Bronchial epithelial cell (primary cell): ENCODE data around the gene KNOP1. TPM values are rescaled to one million over a fixed set of nuclear protein-coding genes. Genes with fewer than 3 reads are reported as not detected.

Experiments used
- DNase-seq: peaks from one replicate; pipeline ENCODE4 v3.0.0-alpha.2; 2010; ENCODE audit warnings: low read depth
- FAIRE-seq: peaks from 2 replicates; lab custom pipeline; 2011; peaks lifted over from hg19 to GRCh38; lab: Jason Lieb, UNC
- H3K27me3 ChIP-seq: 2 replicates; pipeline ENCODE4 v1.5.1; 2011; ENCODE audit warnings: low read length; ENCODE audit not compliant: control insufficient read depth, insufficient read depth
- H3K36me3 ChIP-seq: 2 replicates; pipeline ENCODE4 v1.5.1; 2011; ENCODE audit warnings: low read length; ENCODE audit not compliant: control insufficient read depth, insufficient read depth
- H3K4me3 ChIP-seq: 2 replicates; pipeline ENCODE4 v1.5.1; 2011; ENCODE audit warnings: mild to moderate bottlenecking, low read depth, low read length, control low read depth
- total RNA-seq: library from RNA; depleted of rRNA; stranded (reverse); fragments of >200 nt; gene quantifications from 2 replicates; pipeline ENCODE4 v1.2.1, GENCODE V29; 2014
- TF ChIP-seq, protein P1 (sequence below): IDR thresholded peaks from 2 replicates; pipeline ENCODE4 v1.5.1; 2011; ENCODE audit warnings: mild to moderate bottlenecking, moderate library complexity, low read length, control low read depth, inconsistent platforms; ENCODE audit not compliant: insufficient read depth, severe bottlenecking

KNOP1 gene
- total RNA-seq, 1 donor from 2014 or later: 15.0 TPM

- Histone ChIP-seq H3K4me3 (no peak overlapping the region), H3K36me3 (peaks cover 3% of the 10 kb centered on the region), H3K27me3 (no peaks in the 10 kb centered on the region)
- TF ChIP-seq, protein P1, sequence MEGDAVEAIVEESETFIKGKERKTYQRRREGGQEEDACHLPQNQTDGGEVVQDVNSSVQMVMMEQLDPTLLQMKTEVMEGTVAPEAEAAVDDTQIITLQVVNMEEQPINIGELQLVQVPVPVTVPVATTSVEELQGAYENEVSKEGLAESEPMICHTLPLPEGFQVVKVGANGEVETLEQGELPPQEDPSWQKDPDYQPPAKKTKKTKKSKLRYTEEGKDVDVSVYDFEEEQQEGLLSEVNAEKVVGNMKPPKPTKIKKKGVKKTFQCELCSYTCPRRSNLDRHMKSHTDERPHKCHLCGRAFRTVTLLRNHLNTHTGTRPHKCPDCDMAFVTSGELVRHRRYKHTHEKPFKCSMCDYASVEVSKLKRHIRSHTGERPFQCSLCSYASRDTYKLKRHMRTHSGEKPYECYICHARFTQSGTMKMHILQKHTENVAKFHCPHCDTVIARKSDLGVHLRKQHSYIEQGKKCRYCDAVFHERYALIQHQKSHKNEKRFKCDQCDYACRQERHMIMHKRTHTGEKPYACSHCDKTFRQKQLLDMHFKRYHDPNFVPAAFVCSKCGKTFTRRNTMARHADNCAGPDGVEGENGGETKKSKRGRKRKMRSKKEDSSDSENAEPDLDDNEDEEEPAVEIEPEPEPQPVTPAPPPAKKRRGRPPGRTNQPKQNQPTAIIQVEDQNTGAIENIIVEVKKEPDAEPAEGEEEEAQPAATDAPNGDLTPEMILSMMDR: no peak
- FAIRE-seq (no peak), DNase-seq (no peak)
These were observed 58.5 kb downstream of the KNOP1 start for GRCh38 chr16:19659554-19659953.

- Histone ChIP-seq H3K36me3 (peaks cover 4% of the 10 kb centered on the region), H3K27me3 (no peaks in the 10 kb centered on the region), H3K4me3 (no peak overlapping the region)
- no peak for FAIRE-seq
- TF ChIP-seq, protein P1: no peak
- DNase-seq: no peak
These were observed 60.2 kb downstream of the KNOP1 start for GRCh38 chr16:19657831-19658230.

GRCh38 chr16:19655242-19655777 lies 62.7 kb downstream of the KNOP1 start:
- DNase-seq (no peak), FAIRE-seq (no peak)
- Histone ChIP-seq H3K4me3 (no peak overlapping the region), H3K36me3 (peaks cover 10% of the 10 kb centered on the region), H3K27me3 (no peaks in the 10 kb centered on the region)
- TF ChIP-seq, protein P1: no peak

DNA sequence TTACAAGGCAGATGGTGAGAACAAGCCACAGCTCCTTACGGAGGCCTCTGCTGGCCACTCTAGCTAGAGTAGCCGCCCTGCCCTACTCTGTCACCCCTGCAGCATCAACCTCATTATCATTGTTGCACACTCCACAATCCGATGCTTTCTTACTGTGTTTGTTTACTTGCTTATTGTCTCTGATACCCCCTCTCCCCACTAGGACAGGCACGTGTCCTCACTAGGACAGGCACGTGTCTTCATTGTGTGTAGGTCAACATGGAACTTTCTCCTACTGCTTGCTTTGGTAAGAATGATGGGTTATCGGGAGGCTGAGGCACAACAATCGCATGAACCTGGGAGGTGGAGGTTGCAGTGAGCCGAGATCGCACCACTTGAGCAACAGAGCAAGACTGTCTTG lies 63.9 kb downstream of the KNOP1 start:
- TF ChIP-seq, protein P1: no peak
- Histone ChIP-seq H3K27me3 (no peaks in the 10 kb centered on the region), H3K4me3 (no peak overlapping the region), H3K36me3 (peaks cover 10% of the 10 kb centered on the region)
- DNase-seq (no peak), FAIRE-seq (no peak)

Other genes starting within 250 kb of the KNOP1 start
- 111 and 124 TPM in 2 replicates for gene GDE1, start 196.1 kb downstream of the KNOP1 start, total RNA-seq
- gene CCP110, start 194.3 kb downstream of the KNOP1 start, total RNA-seq: 3.9 and 10.8 TPM in 2 replicates
- gene VPS35L, start 162.5 kb downstream of the KNOP1 start, total RNA-seq: 6.8 and 14.7 TPM in 2 replicates
- gene IQCK, start within 50 bp of the KNOP1 start, total RNA-seq: 1.3 and 3.1 TPM in 2 replicates
- gene GPRC5B, start 166.6 kb upstream of the KNOP1 start, total RNA-seq: under 0.01 TPM in 2 replicates